Fibroblast of lung (primary cell): ENCODE measurements around the gene SLC34A1. TPM values are rescaled to one million over a fixed set of nuclear protein-coding genes. Genes with fewer than 3 reads are reported as not detected.

Experiments
- DNase-seq, 2 donors: peaks; one replicate each; pipeline versions ENCODE4 v3.0.0 to v3.0.0-alpha.2; 2010; ENCODE audit warnings: low read depth in 2 of 2
- H2AFZ ChIP-seq: 2 replicates; pipeline ENCODE4 v1.5.1; 2012; ENCODE audit warnings: low read length, control low read depth, inconsistent platforms
- H3K27ac ChIP-seq: 2 replicates; pipeline ENCODE4 v1.5.1; 2011; ENCODE audit warnings: low read length, control low read depth; ENCODE audit not compliant: insufficient read depth
- H3K27me3 ChIP-seq: 2 replicates; pipeline ENCODE4 v1.5.1; 2011; ENCODE audit warnings: mild to moderate bottlenecking, low read length; ENCODE audit not compliant: control insufficient read depth, insufficient read depth
- H3K36me3 ChIP-seq: 2 replicates; pipeline ENCODE4 v1.5.1; 2011; ENCODE audit warnings: low read length; ENCODE audit not compliant: control insufficient read depth, insufficient read depth
- H3K4me1 ChIP-seq: 2 replicates; pipeline ENCODE4 v1.5.1; 2011; ENCODE audit warnings: low read length; ENCODE audit not compliant: control insufficient read depth, insufficient read depth; ENCODE audit errors: extremely low read depth
- H3K4me2 ChIP-seq: 2 replicates; pipeline ENCODE4 v1.5.1; 2011; ENCODE audit warnings: low read length, control low read depth; ENCODE audit not compliant: insufficient read depth; ENCODE audit errors: extremely low read depth
- H3K4me3 ChIP-seq, 4 experiments: fragments of 200-600 bp in 1 of 4; sonication (generic) in 1 of 4; replicated peaks in 1 of 4; 2 replicates each; pipeline ENCODE4 v1.5.1; 2011 to 2016; ENCODE audit warnings: low read length in 4 of 4, low read depth in 3 of 4, mild to moderate bottlenecking in 3 of 4, control low read depth in 2 of 4, inconsistent platforms in 1 of 4, mixed read lengths in 1 of 4; ENCODE audit not compliant: insufficient read depth in 1 of 4; ENCODE audit errors: control extremely low read depth in 1 of 4
- H3K79me2 ChIP-seq: 2 replicates; pipeline ENCODE4 v1.5.1; 2012; ENCODE audit warnings: mild to moderate bottlenecking, low read length, inconsistent platforms; ENCODE audit not compliant: control insufficient read depth, insufficient read depth
- H3K9ac ChIP-seq: 2 replicates; pipeline ENCODE4 v1.5.1; 2011; ENCODE audit warnings: mild to moderate bottlenecking, low read length, control low read depth; ENCODE audit not compliant: insufficient read depth
- H3K9me3 ChIP-seq: 2 replicates; pipeline ENCODE4 v1.5.1; 2012; ENCODE audit warnings: low read depth, low read length; ENCODE audit not compliant: control insufficient read depth, insufficient read depth
- H4K20me1 ChIP-seq: 2 replicates; pipeline ENCODE4 v1.5.1; 2011; ENCODE audit warnings: low read length; ENCODE audit not compliant: control insufficient read depth, insufficient read depth; ENCODE audit errors: extremely low read depth
- EZH2 ChIP-seq: IDR thresholded peaks from 2 replicates; pipeline ENCODE4 v1.5.1; 2012; ENCODE audit warnings: low read length, control low read depth, mild to moderate bottlenecking; ENCODE audit errors: missing control alignments
- polyA plus RNA-seq, 2 donors: library from polyadenylated mRNA; depleted of rRNA in 1 of 2; stranded (reverse) in 1 of 2; unstranded in 1 of 2; fragments of >200 nt; gene quantifications; 2 replicates each; pipeline ENCODE4 v1.2.1, GENCODE V29; 2011 to 2012; ENCODE audit warnings: missing spikeins in 1 of 2
- total RNA-seq: library from RNA; depleted of rRNA; stranded (reverse); fragments of >200 nt; gene quantifications from 2 replicates; pipeline ENCODE4 v1.2.1, GENCODE V29; 2014
- TF ChIP-seq, protein P1 (sequence below), 2 donors: IDR thresholded peaks in 1 of 2; conservative IDR thresholded peaks in 1 of 2; 1 replicate in 1 of 2; 2 replicates in 1 of 2; pipeline ENCODE4 v1.5.1; 2011 to 2012; ENCODE audit warnings: low read length in 2 of 2, control low read depth in 1 of 2, inconsistent platforms in 1 of 2, low read depth in 1 of 2, mild to moderate bottlenecking in 1 of 2

Gene SLC34A1
- total and polyA plus RNA-seq, 2 donors (not counting 1 experiment from before 2014, with no cell fraction given), result not detected

- H3K36me3 ChIP-seq, result no peaks in the 10 kb centered on the region
Observed at GRCh38 chr5:177423671-177424070, 39.4 kb downstream of the SLC34A1 start.

DNA sequence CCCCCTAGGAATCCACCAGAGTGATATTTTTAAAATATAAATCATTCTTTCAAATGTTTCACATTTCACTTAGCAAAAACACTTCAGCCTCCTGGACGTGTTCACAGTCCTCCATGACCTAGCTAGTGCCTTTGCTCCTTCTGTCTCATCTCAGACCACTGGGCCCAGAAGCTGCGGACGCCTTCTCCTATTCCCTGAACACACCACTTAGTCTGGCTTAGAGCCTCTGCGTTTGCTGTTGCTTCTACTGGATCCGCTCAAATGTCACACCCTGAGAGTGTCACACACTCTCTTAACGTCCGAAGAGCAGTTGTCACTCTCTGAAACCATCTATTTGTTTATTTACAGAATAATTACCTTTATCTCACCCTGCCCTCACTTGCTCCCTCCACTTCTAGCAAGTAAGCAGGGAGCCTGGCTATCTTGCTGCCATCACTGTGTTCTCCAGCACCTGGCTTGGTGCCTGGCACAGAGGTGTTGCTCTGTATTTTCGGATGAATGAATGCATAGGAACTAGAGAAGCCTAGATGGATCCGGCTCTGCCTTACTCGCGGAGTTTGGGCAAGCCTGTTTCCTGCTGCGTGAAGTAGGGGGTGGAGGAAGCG, 41.1 kb downstream of the SLC34A1 start:
- Histone ChIP-seq H3K4me2 (peak overlapping the region; percentile 94), H3K79me2 (peaks cover 21% of the 10 kb centered on the region), H3K36me3 (peaks cover 2% of the 10 kb centered on the region), H4K20me1 (no peaks in the 10 kb centered on the region), H3K4me3 (peak overlapping the region; percentile 63 to 68 (median 65)), H3K27ac (peak overlapping the region; percentile 91), H3K9me3 (no peaks in the 10 kb centered on the region), H3K27me3 (no peaks in the 10 kb centered on the region), H3K9ac (peak overlapping the region; percentile 89), H3K4me1 (peaks cover 12% of the 10 kb centered on the region), H2AFZ (peak overlapping the region; percentile 86)
- TF ChIP-seq, protein P1, sequence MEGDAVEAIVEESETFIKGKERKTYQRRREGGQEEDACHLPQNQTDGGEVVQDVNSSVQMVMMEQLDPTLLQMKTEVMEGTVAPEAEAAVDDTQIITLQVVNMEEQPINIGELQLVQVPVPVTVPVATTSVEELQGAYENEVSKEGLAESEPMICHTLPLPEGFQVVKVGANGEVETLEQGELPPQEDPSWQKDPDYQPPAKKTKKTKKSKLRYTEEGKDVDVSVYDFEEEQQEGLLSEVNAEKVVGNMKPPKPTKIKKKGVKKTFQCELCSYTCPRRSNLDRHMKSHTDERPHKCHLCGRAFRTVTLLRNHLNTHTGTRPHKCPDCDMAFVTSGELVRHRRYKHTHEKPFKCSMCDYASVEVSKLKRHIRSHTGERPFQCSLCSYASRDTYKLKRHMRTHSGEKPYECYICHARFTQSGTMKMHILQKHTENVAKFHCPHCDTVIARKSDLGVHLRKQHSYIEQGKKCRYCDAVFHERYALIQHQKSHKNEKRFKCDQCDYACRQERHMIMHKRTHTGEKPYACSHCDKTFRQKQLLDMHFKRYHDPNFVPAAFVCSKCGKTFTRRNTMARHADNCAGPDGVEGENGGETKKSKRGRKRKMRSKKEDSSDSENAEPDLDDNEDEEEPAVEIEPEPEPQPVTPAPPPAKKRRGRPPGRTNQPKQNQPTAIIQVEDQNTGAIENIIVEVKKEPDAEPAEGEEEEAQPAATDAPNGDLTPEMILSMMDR (conservative IDR thresholded peaks at IDR 0.05 in 1 of 2, IDR thresholded peaks at IDR 0.05 in 1 of 2; ENCODE audit: low read depth in 1 of 2, low read length in 2 of 2), result no peak
- no peak for TF ChIP-seq EZH2
- no peak for DNase-seq

More at GRCh38 chr5:177423671-177424070, 39.4 kb downstream of the SLC34A1 start:
- Histone ChIP-seq H3K9ac (no peak overlapping the region), H4K20me1 (no peaks in the 10 kb centered on the region), H3K79me2 (peaks cover 17% of the 10 kb centered on the region), H3K4me1 (peaks cover 12% of the 10 kb centered on the region), H3K4me3 (no peak overlapping the region), H3K27me3 (no peaks in the 10 kb centered on the region), H3K9me3 (no peaks in the 10 kb centered on the region), H2AFZ (no peak overlapping the region), H3K27ac (no peak overlapping the region), H3K4me2 (no peak overlapping the region)
- DNase-seq, result no peak
- TF ChIP-seq EZH2, result no peak
- TF ChIP-seq, protein P1 (conservative IDR thresholded peaks at IDR 0.05 in 1 of 2, IDR thresholded peaks at IDR 0.05 in 1 of 2; ENCODE audit: low read depth in 1 of 2, low read length in 2 of 2), result no peak

GRCh38 chr5:177425801-177426565, 41.7 kb downstream of the SLC34A1 start:
- Histone ChIP-seq H3K4me3 (peak overlapping the region; percentile 63 to 68 (median 65)), H3K36me3 (peaks cover 3% of the 10 kb centered on the region), H3K9me3 (no peaks in the 10 kb centered on the region), H3K27ac (peak overlapping the region; percentile 91), H3K4me2 (peak overlapping the region; percentile 94), H4K20me1 (no peaks in the 10 kb centered on the region), H3K9ac (peak overlapping the region; percentile 89), H3K79me2 (peaks cover 21% of the 10 kb centered on the region), H3K4me1 (peaks cover 12% of the 10 kb centered on the region), H2AFZ (peak overlapping the region; percentile 86), H3K27me3 (no peaks in the 10 kb centered on the region)
- DNase-seq, result peak; percentile 100
- TF ChIP-seq, protein P1 (conservative IDR thresholded peaks at IDR 0.05 in 1 of 2, IDR thresholded peaks at IDR 0.05 in 1 of 2; ENCODE audit: low read depth in 1 of 2, low read length in 2 of 2), result no peak
- no peak for TF ChIP-seq EZH2
